ENCODE measurements around the gene CISH. TPM values are rescaled to one million over a fixed set of nuclear protein-coding genes. Genes with fewer than 3 reads are reported as not detected.

The CISH gene
- total and polyA plus RNA-seq, 9 of the 15 experiments (the other 6 are each of a cell fraction or from before 2014, with no cell fraction given): 1.7 to 47.7 (median 18.3) TPM

DNA sequence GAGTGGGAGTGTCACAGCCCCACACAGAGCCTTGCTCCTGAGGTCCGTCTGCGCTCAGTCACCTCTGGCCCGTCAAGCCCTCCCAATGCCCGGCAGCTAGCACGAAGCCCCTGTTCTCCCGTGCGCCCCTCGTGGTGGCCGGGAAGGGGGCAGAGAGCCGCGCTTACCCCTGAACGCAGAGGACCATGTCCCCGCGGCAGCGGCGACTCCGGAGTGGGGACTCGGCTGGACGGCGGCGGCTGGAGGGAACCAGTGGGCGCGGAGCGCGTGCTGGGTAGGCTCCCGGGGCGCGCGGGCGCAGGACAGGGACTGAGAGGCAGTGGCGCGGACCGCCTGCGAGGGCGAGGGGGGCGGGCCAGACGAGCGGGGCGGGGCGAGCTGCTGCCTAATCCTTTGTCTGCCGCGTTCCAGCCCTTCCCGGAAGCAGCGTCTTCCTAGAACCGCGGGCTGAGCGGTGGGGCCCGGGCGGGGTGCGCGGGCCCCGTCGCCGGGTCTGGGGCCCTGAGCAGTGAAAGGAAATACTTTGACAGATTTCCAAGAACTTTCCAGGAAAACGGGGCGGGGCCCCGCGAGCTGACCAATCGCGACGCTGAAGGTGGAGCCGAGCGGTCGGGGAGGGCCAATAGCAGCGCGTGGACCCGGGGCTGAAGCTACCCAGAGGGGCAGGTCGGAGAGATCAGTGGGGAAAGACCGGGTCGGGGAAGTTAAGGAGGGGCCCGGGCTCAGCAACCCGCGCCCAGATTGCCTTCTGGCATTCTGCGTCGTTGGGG lies at the start of gene CISH (continued):
- TF ChIP-seq ARNT (IDR thresholded peaks at IDR 0.05): no peak
- TF ChIP-seq MYC (IDR thresholded peaks at IDR 0.05; ENCODE audit: low read depth, low read length): 0 out of 2 replicates have a peak, but pooled peaks have one; percentile 85
- TF ChIP-seq MYC (CRISPR knock-in tag; IDR thresholded peaks at IDR 0.05; ENCODE audit: borderline replicate concordance, low read depth): no peak
- TF ChIP-seq, protein P1, sequence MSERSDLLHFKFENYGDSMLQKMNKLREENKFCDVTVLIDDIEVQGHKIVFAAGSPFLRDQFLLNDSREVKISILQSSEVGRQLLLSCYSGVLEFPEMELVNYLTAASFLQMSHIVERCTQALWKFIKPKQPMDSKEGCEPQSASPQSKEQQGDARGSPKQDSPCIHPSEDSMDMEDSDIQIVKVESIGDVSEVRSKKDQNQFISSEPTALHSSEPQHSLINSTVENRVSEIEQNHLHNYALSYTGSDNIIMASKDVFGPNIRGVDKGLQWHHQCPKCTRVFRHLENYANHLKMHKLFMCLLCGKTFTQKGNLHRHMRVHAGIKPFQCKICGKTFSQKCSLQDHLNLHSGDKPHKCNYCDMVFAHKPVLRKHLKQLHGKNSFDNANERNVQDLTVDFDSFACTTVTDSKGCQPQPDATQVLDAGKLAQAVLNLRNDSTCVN (CRISPR knock-in tag; IDR thresholded peaks at IDR 0.05): no peak
- no peak for TF ChIP-seq RAD51 (IDR thresholded peaks at IDR 0.05; ENCODE audit: borderline replicate concordance, low read depth)
- 0 out of 2 replicates have a peak, but pooled peaks have one; percentile 1 for TF ChIP-seq CHD2 (IDR thresholded peaks at IDR 0.05; ENCODE audit: low read depth, low read length)
- no peak for TF ChIP-seq MCM3 (IDR thresholded peaks at IDR 0.05)
- no peak for TF ChIP-seq ZBTB1 (CRISPR knock-in tag; IDR thresholded peaks at IDR 0.05; ENCODE audit: borderline replicate concordance, low read depth)
- no peak for TF ChIP-seq GTF2E2 (tag; IDR thresholded peaks at IDR 0.05)
- TF ChIP-seq DPF2 (IDR thresholded peaks at IDR 0.05): no peak
- TF ChIP-seq, protein P2, sequence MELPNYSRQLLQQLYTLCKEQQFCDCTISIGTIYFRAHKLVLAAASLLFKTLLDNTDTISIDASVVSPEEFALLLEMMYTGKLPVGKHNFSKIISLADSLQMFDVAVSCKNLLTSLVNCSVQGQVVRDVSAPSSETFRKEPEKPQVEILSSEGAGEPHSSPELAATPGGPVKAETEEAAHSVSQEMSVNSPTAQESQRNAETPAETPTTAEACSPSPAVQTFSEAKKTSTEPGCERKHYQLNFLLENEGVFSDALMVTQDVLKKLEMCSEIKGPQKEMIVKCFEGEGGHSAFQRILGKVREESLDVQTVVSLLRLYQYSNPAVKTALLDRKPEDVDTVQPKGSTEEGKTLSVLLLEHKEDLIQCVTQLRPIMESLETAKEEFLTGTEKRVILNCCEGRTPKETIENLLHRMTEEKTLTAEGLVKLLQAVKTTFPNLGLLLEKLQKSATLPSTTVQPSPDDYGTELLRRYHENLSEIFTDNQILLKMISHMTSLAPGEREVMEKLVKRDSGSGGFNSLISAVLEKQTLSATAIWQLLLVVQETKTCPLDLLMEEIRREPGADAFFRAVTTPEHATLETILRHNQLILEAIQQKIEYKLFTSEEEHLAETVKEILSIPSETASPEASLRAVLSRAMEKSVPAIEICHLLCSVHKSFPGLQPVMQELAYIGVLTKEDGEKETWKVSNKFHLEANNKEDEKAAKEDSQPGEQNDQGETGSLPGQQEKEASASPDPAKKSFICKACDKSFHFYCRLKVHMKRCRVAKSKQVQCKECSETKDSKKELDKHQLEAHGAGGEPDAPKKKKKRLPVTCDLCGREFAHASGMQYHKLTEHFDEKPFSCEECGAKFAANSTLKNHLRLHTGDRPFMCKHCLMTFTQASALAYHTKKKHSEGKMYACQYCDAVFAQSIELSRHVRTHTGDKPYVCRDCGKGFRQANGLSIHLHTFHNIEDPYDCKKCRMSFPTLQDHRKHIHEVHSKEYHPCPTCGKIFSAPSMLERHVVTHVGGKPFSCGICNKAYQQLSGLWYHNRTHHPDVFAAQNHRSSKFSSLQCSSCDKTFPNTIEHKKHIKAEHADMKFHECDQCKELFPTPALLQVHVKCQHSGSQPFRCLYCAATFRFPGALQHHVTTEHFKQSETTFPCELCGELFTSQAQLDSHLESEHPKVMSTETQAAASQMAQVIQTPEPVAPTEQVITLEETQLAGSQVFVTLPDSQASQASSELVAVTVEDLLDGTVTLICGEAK (IDR thresholded peaks at IDR 0.05): no peak
- TF ChIP-seq, protein P2 (CRISPR knock-in tag; IDR thresholded peaks at IDR 0.05): no peak
- no peak for TF ChIP-seq FUS (optimal IDR thresholded peaks at IDR 0.05; ENCODE audit: low read depth, low read length)
- TF ChIP-seq, protein P3, sequence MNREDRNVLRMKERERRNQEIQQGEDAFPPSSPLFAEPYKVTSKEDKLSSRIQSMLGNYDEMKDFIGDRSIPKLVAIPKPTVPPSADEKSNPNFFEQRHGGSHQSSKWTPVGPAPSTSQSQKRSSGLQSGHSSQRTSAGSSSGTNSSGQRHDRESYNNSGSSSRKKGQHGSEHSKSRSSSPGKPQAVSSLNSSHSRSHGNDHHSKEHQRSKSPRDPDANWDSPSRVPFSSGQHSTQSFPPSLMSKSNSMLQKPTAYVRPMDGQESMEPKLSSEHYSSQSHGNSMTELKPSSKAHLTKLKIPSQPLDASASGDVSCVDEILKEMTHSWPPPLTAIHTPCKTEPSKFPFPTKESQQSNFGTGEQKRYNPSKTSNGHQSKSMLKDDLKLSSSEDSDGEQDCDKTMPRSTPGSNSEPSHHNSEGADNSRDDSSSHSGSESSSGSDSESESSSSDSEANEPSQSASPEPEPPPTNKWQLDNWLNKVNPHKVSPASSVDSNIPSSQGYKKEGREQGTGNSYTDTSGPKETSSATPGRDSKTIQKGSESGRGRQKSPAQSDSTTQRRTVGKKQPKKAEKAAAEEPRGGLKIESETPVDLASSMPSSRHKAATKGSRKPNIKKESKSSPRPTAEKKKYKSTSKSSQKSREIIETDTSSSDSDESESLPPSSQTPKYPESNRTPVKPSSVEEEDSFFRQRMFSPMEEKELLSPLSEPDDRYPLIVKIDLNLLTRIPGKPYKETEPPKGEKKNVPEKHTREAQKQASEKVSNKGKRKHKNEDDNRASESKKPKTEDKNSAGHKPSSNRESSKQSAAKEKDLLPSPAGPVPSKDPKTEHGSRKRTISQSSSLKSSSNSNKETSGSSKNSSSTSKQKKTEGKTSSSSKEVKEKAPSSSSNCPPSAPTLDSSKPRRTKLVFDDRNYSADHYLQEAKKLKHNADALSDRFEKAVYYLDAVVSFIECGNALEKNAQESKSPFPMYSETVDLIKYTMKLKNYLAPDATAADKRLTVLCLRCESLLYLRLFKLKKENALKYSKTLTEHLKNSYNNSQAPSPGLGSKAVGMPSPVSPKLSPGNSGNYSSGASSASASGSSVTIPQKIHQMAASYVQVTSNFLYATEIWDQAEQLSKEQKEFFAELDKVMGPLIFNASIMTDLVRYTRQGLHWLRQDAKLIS (CRISPR knock-in tag; IDR thresholded peaks at IDR 0.05): no peak; the same call in 1 of the 2 replicates
- TF ChIP-seq HNRNPUL1 (IDR thresholded peaks at IDR 0.05; ENCODE audit: low read length): no peak

Measured in K562 (cell line).